ENCODE data around the gene HAO1.

GRCh38 chr20:7859356-7859802 lies 80.9 kb downstream of the HAO1 start:
- TF ChIP-seq CTCF (IDR thresholded peaks at IDR 0.05 in 8 of 11, conservative IDR thresholded peaks at IDR 0.05 in 3 of 11) (peak; percentile 8 to 72 (median 46)), POLR2A (IDR thresholded peaks at IDR 0.05) (no peak)
